H9 (cell line): Measurements from ENCODE around the gene GARIN1A. TPM values are rescaled to one million over a fixed set of nuclear protein-coding genes. Genes with fewer than 3 reads are reported as not detected.
"Not testable (repeated sequence)": the region's sequence is repeated elsewhere in the genome, so short reads cannot be mapped to it uniquely, and the experiment has no call there.

ENCODE experiments used
- DNase-seq: peaks from one replicate; pipeline ENCODE4 v3.0.0-alpha.2; 2017
- H2AFZ ChIP-seq: one replicate; pipeline ENCODE4 v1.6.1; 2013; ENCODE audit warnings: mild to moderate bottlenecking, low read length, control low read depth, moderate library complexity
- H2AK5ac ChIP-seq: 2 replicates; pipeline ENCODE4 v1.6.1; 2013; ENCODE audit warnings: low read length, control low read depth, mixed read lengths; ENCODE audit not compliant: insufficient read length
- H2BK120ac ChIP-seq: one replicate; pipeline ENCODE4 v1.6.1; 2013; ENCODE audit warnings: low read depth, mild to moderate bottlenecking, low read length, control low read depth, inconsistent platforms; ENCODE audit not compliant: poor library complexity, severe bottlenecking
- H2BK12ac ChIP-seq: 2 replicates; pipeline ENCODE4 v1.6.1; 2013; ENCODE audit warnings: low read length, control low read depth, mixed read lengths, low read depth; ENCODE audit not compliant: insufficient read length
- H2BK15ac ChIP-seq: 2 replicates; pipeline ENCODE4 v1.6.1; 2013; ENCODE audit warnings: low read depth, low read length, control low read depth
- H2BK20ac ChIP-seq: one replicate; pipeline ENCODE4 v1.6.1; 2013; ENCODE audit warnings: low read depth, mild to moderate bottlenecking, low read length, control low read depth, inconsistent platforms; ENCODE audit not compliant: poor library complexity, severe bottlenecking
- H2BK5ac ChIP-seq: 2 replicates; pipeline ENCODE4 v1.6.1; 2013; ENCODE audit warnings: low read length, control low read depth, mixed read lengths; ENCODE audit not compliant: insufficient read length
- H3K14ac ChIP-seq: 2 replicates; pipeline ENCODE4 v1.6.1; 2013; ENCODE audit warnings: low read length, control low read depth; ENCODE audit not compliant: insufficient read depth
- H3K18ac ChIP-seq: 2 replicates; pipeline ENCODE4 v1.6.1; 2013; ENCODE audit warnings: low read depth, mild to moderate bottlenecking, mixed read lengths, low read length, control low read depth; ENCODE audit not compliant: insufficient read length
- H3K23ac ChIP-seq: 2 replicates; pipeline ENCODE4 v1.6.1; 2013; ENCODE audit warnings: low read length, control low read depth, mixed read lengths, low read depth; ENCODE audit not compliant: insufficient read length
- H3K23me2 ChIP-seq: 2 replicates; pipeline ENCODE4 v1.6.1; 2013; ENCODE audit warnings: low read depth, mild to moderate bottlenecking, mixed read lengths, low read length, control low read depth; ENCODE audit not compliant: insufficient read length, poor library complexity, severe bottlenecking
- H3K27ac ChIP-seq: 2 replicates; pipeline ENCODE4 v1.5.1; 2013; ENCODE audit warnings: low read length, control low read depth, mixed read lengths, low read depth; ENCODE audit not compliant: insufficient read length
- H3K27me3 ChIP-seq: 2 replicates; pipeline ENCODE4 v1.6.1; 2013; ENCODE audit warnings: low read length, control low read depth, inconsistent platforms; ENCODE audit not compliant: insufficient read depth
- H3K4ac ChIP-seq: 2 replicates; pipeline ENCODE4 v1.6.1; 2013; ENCODE audit warnings: low read depth, mild to moderate bottlenecking, control low read depth, inconsistent platforms, low read length, moderate library complexity
- H3K4me1 ChIP-seq: 2 replicates; pipeline ENCODE4 v1.6.1; 2013; ENCODE audit warnings: low read length, control low read depth, inconsistent platforms; ENCODE audit not compliant: insufficient read depth
- H3K4me2 ChIP-seq: 2 replicates; pipeline ENCODE4 v1.6.1; 2013; ENCODE audit warnings: low read length, control low read depth, mixed read lengths; ENCODE audit not compliant: insufficient read length, insufficient read depth
- H3K56ac ChIP-seq: 2 replicates; pipeline ENCODE4 v1.6.1; 2013; ENCODE audit warnings: low read depth, mild to moderate bottlenecking, mixed read lengths, low read length, control low read depth; ENCODE audit not compliant: insufficient read length
- H3K79me1 ChIP-seq: 2 replicates; pipeline ENCODE4 v1.6.1; 2013; ENCODE audit warnings: low read depth, mild to moderate bottlenecking, moderate library complexity, low read length, control low read depth, inconsistent platforms; ENCODE audit not compliant: insufficient read depth, poor library complexity, severe bottlenecking
- H3K79me2 ChIP-seq: 2 replicates; pipeline ENCODE4 v1.6.1; 2013; ENCODE audit warnings: low read length, control low read depth, inconsistent platforms; ENCODE audit not compliant: insufficient read depth
- H3K9ac ChIP-seq: 2 replicates; pipeline ENCODE4 v1.6.1; 2013; ENCODE audit warnings: low read length, control low read depth, mixed read lengths; ENCODE audit not compliant: insufficient read length; ENCODE audit errors: extremely low read depth
- H3K9me3 ChIP-seq: one replicate; pipeline ENCODE4 v1.6.1; 2013; ENCODE audit warnings: low read depth, low read length, inconsistent platforms; ENCODE audit not compliant: control insufficient read depth
- H3T11ph ChIP-seq: one replicate; pipeline ENCODE4 v1.6.1; 2013; ENCODE audit warnings: mild to moderate bottlenecking, low read length, control low read depth, inconsistent platforms
- H4K20me1 ChIP-seq: one replicate; pipeline ENCODE4 v1.6.1; 2013; ENCODE audit not compliant: control insufficient read depth, insufficient read length, insufficient read depth
- H4K5ac ChIP-seq: 2 replicates; pipeline ENCODE4 v1.6.1; 2013; ENCODE audit warnings: low read depth, mild to moderate bottlenecking, mixed read lengths, low read length, control low read depth; ENCODE audit not compliant: insufficient read length
- H4K8ac ChIP-seq: replicated peaks from 2 replicates; pipeline ENCODE4 v1.6.1; 2013; ENCODE audit warnings: low read length, control low read depth, mixed read lengths, low read depth; ENCODE audit not compliant: insufficient read length
- H4K91ac ChIP-seq: 2 replicates; pipeline ENCODE4 v1.6.1; 2013; ENCODE audit warnings: low read depth, mild to moderate bottlenecking, moderate library complexity, mixed read lengths, low read length, control low read depth; ENCODE audit not compliant: insufficient read length
- H3K27ac Mint-ChIP-seq, 3 experiments: 2 replicates in 2 of 3; 3 replicates in 1 of 3; pipeline ENCODE4 v1.8.0; 2020 to 2021; ENCODE audit warnings: mixed read lengths in 3 of 3, mild to moderate bottlenecking in 1 of 3, moderate library complexity in 1 of 3
- H3K27me3 Mint-ChIP-seq: 2 replicates; pipeline ENCODE4 v1.8.0; 2021; ENCODE audit warnings: low read depth, mild to moderate bottlenecking, moderate library complexity, mixed read lengths
- H3K36me3 Mint-ChIP-seq, 3 experiments: 2 replicates in 2 of 3; 3 replicates in 1 of 3; pipeline ENCODE4 v1.8.0; 2020 to 2021; ENCODE audit warnings: low read depth in 3 of 3, mixed read lengths in 3 of 3; ENCODE audit not compliant: insufficient read depth in 1 of 3
- H3K4me1 Mint-ChIP-seq, 2 experiments: 2 replicates each; pipeline ENCODE4 v1.8.0; 2020; ENCODE audit warnings: mixed read lengths in 2 of 2
- H3K4me3 Mint-ChIP-seq, 2 experiments: 2 replicates in 1 of 2; 3 replicates in 1 of 2; pipeline ENCODE4 v1.8.0; 2020 to 2021; ENCODE audit warnings: mild to moderate bottlenecking in 2 of 2, mixed read lengths in 2 of 2, moderate library complexity in 1 of 2
- H3K9me3 Mint-ChIP-seq, 2 experiments: 2 replicates in 1 of 2; 3 replicates in 1 of 2; pipeline ENCODE4 v1.8.0; 2020; ENCODE audit warnings: mild to moderate bottlenecking in 2 of 2, mixed read lengths in 2 of 2, moderate library complexity in 1 of 2
- WGBS: extraction: QIAGEN DNeasy Blood & Tissue Kit; methylation state at CpG from one replicate; pipeline ENCODE4 v1.1.7; 2013; ENCODE audit warnings: missing lambda C conversion rate, low lambda C conversion rate, mixed read lengths; ENCODE audit not compliant: insufficient read length; ENCODE audit errors: extremely low coverage; 5-methylcytosine and 5-hydroxymethylcytosine counted together
- total RNA-seq: library from RNA; stranded (reverse); gene quantifications from 2 replicates; pipeline ENCODE4 v1.2.1, GENCODE V29; 2021

GARIN1A gene
- total RNA-seq, 1 experiment from 2014 or later: 0.98 TPM

DNA sequence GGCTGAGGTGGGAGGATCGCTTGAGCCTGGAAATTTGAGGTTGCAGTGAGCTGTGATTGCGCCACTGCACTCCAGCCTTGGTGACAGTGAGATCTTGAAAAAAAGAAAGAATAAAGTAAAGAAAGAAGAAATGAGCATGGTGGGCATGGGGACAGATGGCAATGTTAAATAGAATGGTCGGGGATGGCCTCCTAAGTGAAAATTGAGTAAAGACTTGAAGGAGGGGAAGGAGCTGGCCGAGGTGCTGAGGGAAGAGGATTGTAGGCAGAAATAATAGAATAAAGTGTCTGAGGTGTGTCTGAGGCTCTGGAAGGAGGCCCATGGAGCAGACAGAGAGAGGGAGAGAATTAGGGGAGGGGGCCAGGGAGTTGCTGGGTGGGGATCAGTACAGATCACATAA, 26.2 kb upstream of the GARIN1A start:
- WGBS: no CpG with 5 or more reads among the region's 4 CpGs
- H3T11ph ChIP-seq, H2BK12ac ChIP-seq, H3K18ac ChIP-seq, H3K27ac ChIP-seq, H3K9me3 ChIP-seq, H2BK120ac ChIP-seq, DNase-seq, H3K56ac ChIP-seq, H2BK20ac ChIP-seq, H3K27me3 Mint-ChIP-seq, H3K79me1 ChIP-seq, H2BK15ac ChIP-seq, H4K91ac ChIP-seq, H3K4me1 ChIP-seq, H3K4me1 Mint-ChIP-seq, H3K14ac ChIP-seq, H2BK5ac ChIP-seq, H2AK5ac ChIP-seq, H4K8ac ChIP-seq, H3K23me2 ChIP-seq, H4K5ac ChIP-seq, H3K27me3 ChIP-seq, H2AFZ ChIP-seq, H3K23ac ChIP-seq, H4K20me1 ChIP-seq, H3K79me2 ChIP-seq, H3K9me3 Mint-ChIP-seq, H3K4me2 ChIP-seq, H3K4me3 Mint-ChIP-seq, H3K27ac Mint-ChIP-seq, H3K9ac ChIP-seq, H3K4ac ChIP-seq: not testable (repeated sequence)
- peaks cover 7 to 46% (median 25%) of the 10 kb centered on the region in 3 experiments; a peak in 6 of 7 replicates for H3K36me3 Mint-ChIP-seq

- not testable (repeated sequence) for H3K27me3 Mint-ChIP-seq, H4K91ac ChIP-seq, H2BK15ac ChIP-seq, H4K5ac ChIP-seq, H3K4me3 Mint-ChIP-seq, H3K27me3 ChIP-seq, H3K27ac Mint-ChIP-seq, H4K8ac ChIP-seq, H3K9me3 Mint-ChIP-seq, H2BK12ac ChIP-seq, H3K4me2 ChIP-seq, H2BK120ac ChIP-seq, H3K27ac ChIP-seq, H3K23ac ChIP-seq, H3T11ph ChIP-seq, H3K9me3 ChIP-seq, H3K14ac ChIP-seq, H3K18ac ChIP-seq, H2AK5ac ChIP-seq, H2AFZ ChIP-seq, H3K4me1 ChIP-seq, H3K56ac ChIP-seq, DNase-seq, H2BK20ac ChIP-seq, H3K79me1 ChIP-seq, H3K4ac ChIP-seq, H3K4me1 Mint-ChIP-seq, H3K23me2 ChIP-seq, H3K79me2 ChIP-seq, H4K20me1 ChIP-seq, H2BK5ac ChIP-seq, H3K9ac ChIP-seq
- no CpG with 5 or more reads among the region's 6 CpGs for WGBS
- peaks cover 9 to 46% (median 21%) of the 10 kb centered on the region in 3 experiments; a peak in 6 of 7 replicates for H3K36me3 Mint-ChIP-seq
Observed at GRCh38 chr7:128646877-128647276, 25.2 kb upstream of the GARIN1A start.
